Sigmoid colon (tissue), 4 donors: ENCODE measurements around the gene HMCN1.

Experiments
- POLR2A ChIP-seq, 2 donors: fragments of 450-650 bp; IDR thresholded peaks; one replicate each; pipeline ENCODE4 v1.6.1; 2016; ENCODE audit warnings: antibody characterized with exemption in 2 of 2, mild to moderate bottlenecking in 2 of 2, moderate library complexity in 2 of 2
- POLR2AphosphoS5 ChIP-seq, 4 donors: sonication (generic); formaldehyde crosslinking; IDR thresholded peaks; one replicate each; pipeline ENCODE4 v1.6.1; 2017; ENCODE audit warnings: antibody characterized with exemption in 4 of 4

DNA sequence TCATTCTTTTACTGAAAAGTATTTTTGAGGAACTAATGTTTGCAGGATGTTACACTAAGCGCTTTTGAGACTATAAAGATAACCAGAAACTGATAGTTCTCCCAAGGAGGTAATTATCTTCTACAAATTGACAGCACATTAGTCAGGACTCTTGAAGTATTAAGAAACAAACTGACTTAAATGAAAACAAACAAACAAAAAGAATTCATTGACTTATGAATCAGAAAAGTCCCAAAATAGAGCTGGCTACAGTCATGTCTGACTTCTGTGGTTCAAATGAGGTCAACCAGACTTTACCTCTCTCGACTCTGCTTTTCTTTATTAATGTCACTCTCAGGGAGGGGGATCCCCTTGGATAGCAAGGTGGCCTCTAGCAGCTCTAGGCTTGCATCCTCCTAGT lies 344.1 kb downstream of the HMCN1 start:
- no peak for TF ChIP-seq POLR2A (IDR thresholded peaks at IDR 0.05)
- no peak for TF ChIP-seq POLR2AphosphoS5 (IDR thresholded peaks at IDR 0.05)
